Measurements from ENCODE around the gene SPEN. TPM values are rescaled to one million over a fixed set of nuclear protein-coding genes. Genes with fewer than 3 reads are reported as not detected.

The SPEN gene
- total and polyA plus RNA-seq, 2 experiments from 2014 or later = 24.3 to 25.9 TPM

- Histone ChIP-seq H3K9me3 (ENCODE audit: low read depth) (no peaks in the 10 kb centered on the region), H4K20me1 (ENCODE audit: insufficient read depth, poor library complexity, severe bottlenecking) (peaks cover 10% of the 10 kb centered on the region)
- WGBS (ENCODE audit: low lambda C conversion rate, missing lambda C conversion rate) = 89% methylated on average over 12 of the region's 12 CpGs
Observed at GRCh38 chr1:15876357-15877055, 29.0 kb downstream of the SPEN start.

GRCh38 chr1:15881961-15882360 lies 34.5 kb downstream of the SPEN start:
- Histone ChIP-seq H3K27me3 (no peaks in the 10 kb centered on the region), H3K4me3 (no peak overlapping the region), H3K79me2 (peaks cover 95% of the 10 kb centered on the region), H3K9me3 (ENCODE audit: low read depth) (no peaks in the 10 kb centered on the region), H2AFZ (no peak overlapping the region), H4K20me1 (ENCODE audit: insufficient read depth, poor library complexity, severe bottlenecking) (peaks cover 8% of the 10 kb centered on the region), H3K4me2 (no peak overlapping the region), H3K36me3 (replicated peaks; ENCODE audit: insufficient read depth, low read depth) (no peaks in the 10 kb centered on the region), H3K4me1 (ENCODE audit: insufficient read depth) (peaks cover 14% of the 10 kb centered on the region), H3K27ac (no peak overlapping the region), H3K9me2 (replicated peaks; ENCODE audit: insufficient read depth) (no peaks in the 10 kb centered on the region)
- TF ChIP-seq CTCF (IDR thresholded peaks at IDR 0.05; ENCODE audit: poor library complexity) (no peak), EZH2phosphoT487 (IDR thresholded peaks at IDR 0.05; ENCODE audit: low read depth, severe bottlenecking, unreplicated experiment) (no peak), EZH2 (IDR thresholded peaks at IDR 0.05; ENCODE audit: borderline replicate concordance) (no peak)
- no peak for DNase-seq (ENCODE audit: low spot score)
- 94% methylated on average over 5 of the region's 5 CpGs for WGBS (ENCODE audit: low lambda C conversion rate, missing lambda C conversion rate)

More at GRCh38 chr1:15876357-15877055, 29.0 kb downstream of the SPEN start:
- Histone ChIP-seq H3K4me1 (ENCODE audit: insufficient read depth) (no peaks in the 10 kb centered on the region), H3K27me3 (no peaks in the 10 kb centered on the region), H3K4me3 (no peak overlapping the region), H2AFZ (no peak overlapping the region), H3K36me3 (replicated peaks; ENCODE audit: insufficient read depth, low read depth) (no peaks in the 10 kb centered on the region), H3K79me2 (peaks cover 97% of the 10 kb centered on the region), H3K9me2 (replicated peaks; ENCODE audit: insufficient read depth) (no peaks in the 10 kb centered on the region), H3K4me2 (no peak overlapping the region), H3K27ac (no peak overlapping the region)
- peak; percentile 15 for DNase-seq (ENCODE audit: low spot score)
- TF ChIP-seq CTCF (IDR thresholded peaks at IDR 0.05; ENCODE audit: poor library complexity) (no peak), EZH2 (IDR thresholded peaks at IDR 0.05; ENCODE audit: borderline replicate concordance) (no peak), EZH2phosphoT487 (IDR thresholded peaks at IDR 0.05; ENCODE audit: low read depth, severe bottlenecking, unreplicated experiment) (no peak)

GRCh38 chr1:15882665-15883064 lies 35.2 kb downstream of the SPEN start:
- Histone ChIP-seq H3K79me2 (peaks cover 95% of the 10 kb centered on the region), H2AFZ (no peak overlapping the region), H3K4me1 (ENCODE audit: insufficient read depth) (peaks cover 15% of the 10 kb centered on the region), H3K9me2 (replicated peaks; ENCODE audit: insufficient read depth) (no peaks in the 10 kb centered on the region), H4K20me1 (ENCODE audit: insufficient read depth, poor library complexity, severe bottlenecking) (peaks cover 8% of the 10 kb centered on the region), H3K9me3 (ENCODE audit: low read depth) (no peaks in the 10 kb centered on the region), H3K4me3 (no peak overlapping the region), H3K27me3 (no peaks in the 10 kb centered on the region), H3K27ac (no peak overlapping the region), H3K36me3 (replicated peaks; ENCODE audit: insufficient read depth, low read depth) (no peaks in the 10 kb centered on the region), H3K4me2 (no peak overlapping the region)
- no peak for DNase-seq (ENCODE audit: low spot score)
- TF ChIP-seq CTCF (IDR thresholded peaks at IDR 0.05; ENCODE audit: poor library complexity) (no peak), EZH2phosphoT487 (IDR thresholded peaks at IDR 0.05; ENCODE audit: low read depth, severe bottlenecking, unreplicated experiment) (no peak), EZH2 (IDR thresholded peaks at IDR 0.05; ENCODE audit: borderline replicate concordance) (no peak)
- 97% methylated on average over 2 of the region's 2 CpGs for WGBS (ENCODE audit: low lambda C conversion rate, missing lambda C conversion rate)
